ENCODE data around the gene GRN. TPM values are rescaled to one million over a fixed set of nuclear protein-coding genes. Genes with fewer than 3 reads are reported as not detected.

GRN gene
- total and polyA plus RNA-seq, 2 of the 13 experiments (the other 11 are each of a cell fraction or from before 2014, with no cell fraction given): 86.6 to 143 TPM

- ATAC-seq (peak; percentile 45), DNase-seq (ENCODE audit: low spot score) (no peak), FAIRE-seq (no peak)
- peaks cover 49% of the 10 kb centered on the region for H3K4me1 ChIP-seq (ENCODE audit: insufficient read depth, low read length)
- H2AFZ ChIP-seq (ENCODE audit: low read length): no peak overlapping the region
- peak overlapping the region; percentile 67; the same call in 1 of the 2 replicates for H3K9ac ChIP-seq (ENCODE audit: insufficient read depth, low read depth, low read length)
- CTCF ChIA-PET (ENCODE audit: low intra/inter-chr PET ratio, low total read pairs): interaction anchor here (1.8 kb wide), 1 partner anchor 8 kb away, joined by 9 read pairs; no protein-coding TSS in a partner anchor
- no TSS peak for BruUV-seq (replicated peaks)
- H3K4me3 ChIP-seq (replicated peaks in 1 of 3; ENCODE audit: insufficient read depth in 1 of 3, low read depth in 2 of 3, low read length in 3 of 3): peak overlapping the region; percentile 75 to 82 (median 76)
- intact Hi-C loops (cut with micrococcal nuclease; ENCODE audit: unreplicated experiment): no loop called here
- POLR2A ChIA-PET: interaction anchor here (0.7 to 3.2 kb wide), 6 partner anchors 9 to 535 kb away, joined by 3 to 19 read pairs (median 5); partner anchors contain the start of genes GRN and UBTF
- no peaks in the 10 kb centered on the region for H4K20me1 ChIP-seq (ENCODE audit: insufficient read depth, low read length)
- in situ Hi-C loops (cut with HindIII; ENCODE audit: extremely low pct_ligation_motif_present, low pct_unique_long_range_greater_than_20kb): no loop called here
- peak overlapping the region; percentile 98 for H3K4me2 ChIP-seq (ENCODE audit: low read depth, low read length)
- no peaks in the 10 kb centered on the region for H3K79me2 ChIP-seq (ENCODE audit: insufficient read depth, low read length)
- H3K36me3 ChIP-seq (replicated peaks in 1 of 2; ENCODE audit: control insufficient read depth in 1 of 2, insufficient read depth in 2 of 2, low read length in 2 of 2): no peaks in the 10 kb centered on the region
- 2% methylated on average over 29 of the region's 45 CpGs for WGBS (ENCODE audit: low lambda C conversion rate)
- peaks cover 1 to 14% of the 10 kb centered on the region in 2 experiments; a peak in 3 of 5 replicates for H3K27me3 ChIP-seq (ENCODE audit: control insufficient read depth in 1 of 2, insufficient read depth in 2 of 2, low read length in 2 of 2)
- H3K27ac ChIP-seq (ENCODE audit: extremely low read length, insufficient read depth, low read length): no peak overlapping the region
- no peaks in the 10 kb centered on the region for H3K9me3 ChIP-seq (ENCODE audit: low read length)
- TF ChIP-seq HHEX (CRISPR knock-in tag; IDR thresholded peaks at IDR 0.05) (no peak), FLYWCH1 (CRISPR knock-in tag; IDR thresholded peaks at IDR 0.05) (no peak), SRSF1 (optimal IDR thresholded peaks at IDR 0.05; ENCODE audit: low read depth, low read length) (peak; percentile 33), NR2C2 (CRISPR knock-in tag; IDR thresholded peaks at IDR 0.05; ENCODE audit: borderline replicate concordance) (no peak), ZSCAN25 (CRISPR knock-in tag; IDR thresholded peaks at IDR 0.05) (0 out of 2 replicates have a peak, but pooled peaks have one; percentile 16), ZNF670 (CRISPR knock-in tag; IDR thresholded peaks at IDR 0.05; ENCODE audit: borderline replicate concordance) (peak; percentile 51; the same call in 1 of the 2 replicates), GZF1 (CRISPR knock-in tag; IDR thresholded peaks at IDR 0.05) (0 out of 2 replicates have a peak, but pooled peaks have one; percentile 19), TAF1 (CRISPR knock-in tag; IDR thresholded peaks at IDR 0.05) (peak; percentile 38; the same call in 1 of the 2 replicates), ELF3 (CRISPR knock-in tag; IDR thresholded peaks at IDR 0.05) (0 out of 2 replicates have a peak, but pooled peaks have one; percentile 7), ZNF234 (CRISPR knock-in tag; conservative IDR thresholded peaks at IDR 0.05) (0 out of 2 replicates have a peak, but pooled peaks have one; percentile 42), SOX5 (CRISPR knock-in tag; IDR thresholded peaks at IDR 0.05; ENCODE audit: borderline replicate concordance) (0 out of 2 replicates have a peak, but pooled peaks have one; percentile 11), ZMYM4 (CRISPR knock-in tag; IDR thresholded peaks at IDR 0.05) (0 out of 2 replicates have a peak, but pooled peaks have one; percentile 14), HNRNPK (IDR thresholded peaks at IDR 0.05; ENCODE audit: low read depth, low read length, poor library complexity, severe bottlenecking) (peak; percentile 86)
- TF ChIP-seq, protein P1, sequence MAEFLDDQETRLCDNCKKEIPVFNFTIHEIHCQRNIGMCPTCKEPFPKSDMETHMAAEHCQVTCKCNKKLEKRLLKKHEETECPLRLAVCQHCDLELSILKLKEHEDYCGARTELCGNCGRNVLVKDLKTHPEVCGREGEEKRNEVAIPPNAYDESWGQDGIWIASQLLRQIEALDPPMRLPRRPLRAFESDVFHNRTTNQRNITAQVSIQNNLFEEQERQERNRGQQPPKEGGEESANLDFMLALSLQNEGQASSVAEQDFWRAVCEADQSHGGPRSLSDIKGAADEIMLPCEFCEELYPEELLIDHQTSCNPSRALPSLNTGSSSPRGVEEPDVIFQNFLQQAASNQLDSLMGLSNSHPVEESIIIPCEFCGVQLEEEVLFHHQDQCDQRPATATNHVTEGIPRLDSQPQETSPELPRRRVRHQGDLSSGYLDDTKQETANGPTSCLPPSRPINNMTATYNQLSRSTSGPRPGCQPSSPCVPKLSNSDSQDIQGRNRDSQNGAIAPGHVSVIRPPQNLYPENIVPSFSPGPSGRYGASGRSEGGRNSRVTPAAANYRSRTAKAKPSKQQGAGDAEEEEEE (CRISPR knock-in tag; IDR thresholded peaks at IDR 0.05; ENCODE audit: borderline replicate concordance): no peak
- TF ChIP-seq, protein P2, sequence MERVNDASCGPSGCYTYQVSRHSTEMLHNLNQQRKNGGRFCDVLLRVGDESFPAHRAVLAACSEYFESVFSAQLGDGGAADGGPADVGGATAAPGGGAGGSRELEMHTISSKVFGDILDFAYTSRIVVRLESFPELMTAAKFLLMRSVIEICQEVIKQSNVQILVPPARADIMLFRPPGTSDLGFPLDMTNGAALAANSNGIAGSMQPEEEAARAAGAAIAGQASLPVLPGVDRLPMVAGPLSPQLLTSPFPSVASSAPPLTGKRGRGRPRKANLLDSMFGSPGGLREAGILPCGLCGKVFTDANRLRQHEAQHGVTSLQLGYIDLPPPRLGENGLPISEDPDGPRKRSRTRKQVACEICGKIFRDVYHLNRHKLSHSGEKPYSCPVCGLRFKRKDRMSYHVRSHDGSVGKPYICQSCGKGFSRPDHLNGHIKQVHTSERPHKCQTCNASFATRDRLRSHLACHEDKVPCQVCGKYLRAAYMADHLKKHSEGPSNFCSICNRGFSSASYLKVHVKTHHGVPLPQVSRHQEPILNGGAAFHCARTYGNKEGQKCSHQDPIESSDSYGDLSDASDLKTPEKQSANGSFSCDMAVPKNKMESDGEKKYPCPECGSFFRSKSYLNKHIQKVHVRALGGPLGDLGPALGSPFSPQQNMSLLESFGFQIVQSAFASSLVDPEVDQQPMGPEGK (CRISPR knock-in tag; IDR thresholded peaks at IDR 0.05): peak; percentile 54
- TF ChIP-seq, protein P3, sequence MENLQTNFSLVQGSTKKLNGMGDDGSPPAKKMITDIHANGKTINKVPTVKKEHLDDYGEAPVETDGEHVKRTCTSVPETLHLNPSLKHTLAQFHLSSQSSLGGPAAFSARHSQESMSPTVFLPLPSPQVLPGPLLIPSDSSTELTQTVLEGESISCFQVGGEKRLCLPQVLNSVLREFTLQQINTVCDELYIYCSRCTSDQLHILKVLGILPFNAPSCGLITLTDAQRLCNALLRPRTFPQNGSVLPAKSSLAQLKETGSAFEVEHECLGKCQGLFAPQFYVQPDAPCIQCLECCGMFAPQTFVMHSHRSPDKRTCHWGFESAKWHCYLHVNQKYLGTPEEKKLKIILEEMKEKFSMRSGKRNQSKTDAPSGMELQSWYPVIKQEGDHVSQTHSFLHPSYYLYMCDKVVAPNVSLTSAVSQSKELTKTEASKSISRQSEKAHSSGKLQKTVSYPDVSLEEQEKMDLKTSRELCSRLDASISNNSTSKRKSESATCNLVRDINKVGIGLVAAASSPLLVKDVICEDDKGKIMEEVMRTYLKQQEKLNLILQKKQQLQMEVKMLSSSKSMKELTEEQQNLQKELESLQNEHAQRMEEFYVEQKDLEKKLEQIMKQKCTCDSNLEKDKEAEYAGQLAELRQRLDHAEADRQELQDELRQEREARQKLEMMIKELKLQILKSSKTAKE (CRISPR knock-in tag; IDR thresholded peaks at IDR 0.05; ENCODE audit: borderline replicate concordance): no peak
These were observed 18.0 kb downstream of the GRN start for GRCh38 chr17:44362949-44363612.
